Glomerular endothelial cell (primary cell): ENCODE measurements around the gene VTI1A. TPM values are rescaled to one million over a fixed set of nuclear protein-coding genes. Genes with fewer than 3 reads are reported as not detected.
"Not testable (repeated sequence)": the region's sequence is repeated elsewhere in the genome, so short reads cannot be mapped to it uniquely, and the experiment has no call there.

Source experiments
- DNase-seq: peaks from one replicate; pipeline ENCODE4 v3.0.0-alpha.2; 2011; ENCODE audit warnings: low read depth, low spot score; ENCODE audit errors: extremely low read depth
- total RNA-seq: library from RNA; depleted of rRNA; stranded (reverse); fragments of >200 nt; gene quantifications from 2 replicates; pipeline ENCODE4 v1.2.3, GENCODE V29; 2015

VTI1A gene
- total RNA-seq, 1 donor from 2014 or later, result 28.3 TPM

DNA sequence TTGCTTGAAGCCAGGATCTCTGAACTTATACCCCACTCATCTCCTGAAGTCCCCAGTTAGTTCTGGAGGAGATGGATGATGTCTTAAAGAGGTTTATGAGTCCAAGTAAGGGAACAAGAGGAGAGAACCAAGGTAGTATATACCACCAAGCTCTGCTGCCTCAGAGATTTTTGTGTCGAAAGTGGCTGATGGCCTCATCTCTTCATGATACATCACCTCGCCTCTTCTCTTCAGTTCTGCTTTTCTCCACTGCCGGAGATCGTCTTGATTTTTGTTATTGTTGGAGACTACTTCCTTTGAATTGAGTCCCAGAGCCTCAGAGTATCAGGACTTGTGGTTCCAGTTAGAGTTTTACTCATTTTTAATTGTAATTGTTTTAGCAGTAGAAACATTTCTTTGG lies 1.9 kb downstream of the VTI1A start:
- no peak for DNase-seq

DNA sequence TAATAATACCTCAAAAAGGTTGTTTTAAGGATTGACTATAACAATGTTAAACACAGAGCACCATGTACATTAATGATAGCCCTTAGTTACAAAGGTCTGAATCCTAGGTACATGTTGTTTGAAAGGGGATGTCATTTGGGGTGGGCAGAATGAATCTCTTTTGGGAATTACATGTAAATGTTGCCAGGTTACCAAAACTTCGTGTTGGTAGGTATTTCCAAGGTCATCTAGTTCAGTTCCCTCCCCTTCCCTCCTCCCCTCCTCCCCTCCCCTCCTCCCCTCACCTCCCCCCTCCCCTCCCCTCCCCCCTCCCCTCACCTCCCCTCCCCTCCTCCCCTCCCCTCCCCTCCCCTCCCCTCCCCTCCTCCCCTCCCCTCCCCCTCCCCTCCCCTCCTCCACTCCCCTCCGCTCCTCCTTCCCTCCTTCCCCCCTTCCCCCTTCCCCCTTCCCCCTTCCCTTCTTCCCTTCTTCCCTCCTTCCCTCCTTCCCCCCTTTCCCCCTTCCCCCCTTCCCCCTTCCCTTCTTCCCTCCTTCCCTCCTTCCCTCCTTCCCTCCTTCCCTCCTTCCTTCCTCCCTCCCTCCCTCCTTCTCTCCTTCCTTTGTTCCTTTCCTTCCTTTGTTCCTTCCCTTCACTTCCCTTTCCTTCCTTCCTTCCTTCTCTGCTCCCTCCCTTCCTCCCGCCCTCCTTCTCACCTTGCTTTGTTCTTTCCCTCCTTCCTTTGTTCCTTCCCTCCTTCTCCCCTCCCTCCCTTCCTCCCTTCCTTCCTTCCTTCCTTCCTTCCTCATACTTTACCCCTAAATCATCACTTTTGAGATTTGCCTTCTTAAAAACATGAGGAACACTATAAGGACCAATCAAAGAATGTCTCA lies 8.1 kb downstream of the VTI1A start:
- DNase-seq, result no peak

DNA sequence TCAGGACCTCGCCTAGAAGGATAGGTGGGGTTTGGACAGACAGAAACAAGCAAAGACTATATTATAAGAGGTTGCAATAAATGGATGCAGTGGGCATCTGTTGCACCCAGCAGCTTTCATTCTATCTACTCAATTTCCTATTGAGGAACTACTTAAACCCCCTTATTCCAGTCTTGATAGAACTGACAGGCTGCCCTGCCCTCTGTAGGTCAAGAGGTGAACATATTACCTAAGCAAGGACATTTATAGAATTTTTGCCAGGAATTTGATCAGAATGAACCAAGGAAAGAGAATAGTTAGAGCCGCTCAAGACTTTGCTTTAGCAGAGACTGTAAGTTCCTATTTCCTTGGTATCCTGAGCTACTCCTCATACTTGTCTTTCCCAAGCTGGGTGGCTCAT lies 9.5 kb downstream of the VTI1A start:
- no peak for DNase-seq

DNA sequence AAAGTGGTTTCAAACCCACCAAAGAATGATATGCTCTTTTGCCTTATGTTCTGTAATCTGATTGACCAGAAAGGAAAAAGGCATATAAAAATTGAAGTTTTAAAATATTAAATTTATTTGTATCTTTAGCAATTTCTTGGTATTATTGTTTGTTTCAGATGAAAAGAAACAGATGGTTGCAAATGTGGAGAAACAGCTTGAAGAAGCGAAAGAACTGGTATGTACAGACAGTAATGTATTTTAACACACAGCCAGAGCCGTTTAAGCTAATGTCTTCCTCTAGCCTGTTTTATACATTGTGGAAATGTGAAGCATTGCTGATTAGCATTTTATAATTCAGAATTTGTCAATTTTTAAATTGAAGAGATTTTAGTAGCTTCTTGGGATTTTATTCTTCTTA lies 13.4 kb downstream of the VTI1A start:
- DNase-seq, result no peak

DNA sequence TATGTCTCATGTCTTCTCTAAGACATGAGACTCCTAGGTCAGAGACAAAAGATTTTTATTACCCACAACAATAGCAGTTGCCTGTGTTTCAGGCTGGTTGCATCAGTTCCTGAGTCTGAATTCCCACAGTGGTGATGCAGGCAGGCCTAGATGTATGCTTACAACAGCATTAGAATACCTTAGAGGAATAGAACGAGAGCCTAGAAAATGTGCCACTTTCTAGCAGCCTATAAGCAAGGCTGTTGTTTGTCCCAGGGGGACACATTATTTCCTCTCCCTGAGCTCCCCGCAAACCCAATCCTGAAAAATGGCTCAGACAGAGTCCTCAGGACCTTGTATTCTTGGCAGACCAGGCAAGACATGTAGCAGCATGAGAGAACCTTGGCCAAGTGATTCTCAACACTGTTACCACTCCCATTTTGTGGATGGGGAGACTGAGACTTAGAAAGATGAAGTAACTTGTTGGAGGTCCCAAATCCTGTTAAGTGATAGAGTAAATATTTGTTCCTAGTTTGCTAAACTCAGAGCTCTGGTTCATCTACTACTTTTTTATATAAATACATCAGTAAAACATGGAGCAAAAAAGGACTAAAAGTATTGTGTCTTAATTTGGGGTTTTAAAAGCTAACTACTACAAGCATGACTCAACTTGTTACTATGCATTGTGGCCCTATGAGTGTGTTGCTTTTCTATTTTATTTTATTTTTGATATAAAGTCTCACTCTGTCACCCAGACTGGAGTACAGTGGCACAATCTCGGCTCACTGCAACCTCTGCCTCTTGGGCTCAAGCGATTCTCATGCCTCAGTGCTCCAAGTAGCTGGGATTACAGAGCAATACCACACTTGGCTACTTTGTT lies 14.2 kb downstream of the VTI1A start:
- no peak for DNase-seq

DNA sequence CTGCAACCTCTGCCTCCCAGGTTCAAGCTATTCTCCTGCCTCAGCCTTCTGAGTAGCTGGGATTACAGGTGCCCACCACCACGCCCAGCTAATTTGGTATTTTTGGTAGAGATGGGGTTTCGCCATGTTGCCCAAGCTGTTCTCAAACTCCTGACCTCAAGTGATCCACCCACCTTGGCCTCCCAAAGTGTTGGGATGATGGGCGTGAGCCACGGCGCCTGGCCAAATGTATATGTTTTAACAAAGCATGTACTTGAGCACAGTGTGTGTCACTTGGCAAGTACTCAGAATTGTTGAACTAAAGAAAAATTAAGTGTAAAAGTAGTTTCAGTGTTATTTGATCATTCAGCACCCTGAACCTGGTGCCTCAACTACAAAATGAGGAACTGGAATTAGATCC lies 17.1 kb downstream of the VTI1A start:
- DNase-seq, result not testable (repeated sequence)

DNA sequence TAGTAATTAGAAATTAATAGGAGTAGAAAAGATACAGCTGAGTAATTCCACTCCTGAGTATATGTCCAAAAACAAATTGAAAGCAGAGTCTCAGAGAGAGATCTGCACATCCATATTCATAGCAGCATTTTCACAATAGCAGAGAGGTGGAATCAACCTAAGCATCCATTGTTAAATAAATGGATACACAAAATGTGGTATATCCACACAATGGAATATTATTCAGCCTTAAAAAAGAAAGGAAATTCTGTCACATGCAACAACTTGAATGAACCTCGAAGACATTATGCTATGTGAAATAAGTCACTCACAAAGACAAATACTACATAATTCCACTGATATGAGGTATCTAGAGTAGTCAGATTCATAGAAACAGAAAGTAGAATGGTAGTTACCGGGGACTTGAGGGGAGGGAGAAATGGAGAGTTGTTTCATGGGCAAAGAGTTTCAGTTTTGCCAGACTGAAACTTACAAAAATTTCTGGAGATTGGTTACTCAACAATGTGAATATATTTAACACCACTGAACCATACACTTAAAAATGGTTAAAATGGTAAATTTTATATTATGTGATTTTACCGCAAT lies 18.4 kb downstream of the VTI1A start:
- DNase-seq, result no peak

DNA sequence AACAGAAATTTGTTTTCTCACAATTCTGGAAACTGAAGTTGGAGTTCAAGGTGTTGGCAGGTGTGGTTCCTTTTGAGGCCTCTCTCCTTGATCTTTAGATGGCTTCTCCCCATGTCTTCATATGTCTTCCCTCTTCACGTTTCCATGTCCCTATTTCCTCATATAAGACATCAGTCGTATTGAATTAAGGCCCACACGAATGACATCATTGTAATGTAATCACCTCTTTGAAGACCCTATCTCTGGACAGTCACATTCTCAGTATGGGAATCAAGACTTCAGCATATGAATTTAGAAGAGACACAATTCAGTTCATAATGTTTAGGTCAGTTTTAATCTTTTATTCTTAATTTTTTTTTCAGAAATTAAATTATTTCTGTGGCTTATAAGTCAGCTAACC lies 19.8 kb downstream of the VTI1A start:
- DNase-seq, result no peak

DNA sequence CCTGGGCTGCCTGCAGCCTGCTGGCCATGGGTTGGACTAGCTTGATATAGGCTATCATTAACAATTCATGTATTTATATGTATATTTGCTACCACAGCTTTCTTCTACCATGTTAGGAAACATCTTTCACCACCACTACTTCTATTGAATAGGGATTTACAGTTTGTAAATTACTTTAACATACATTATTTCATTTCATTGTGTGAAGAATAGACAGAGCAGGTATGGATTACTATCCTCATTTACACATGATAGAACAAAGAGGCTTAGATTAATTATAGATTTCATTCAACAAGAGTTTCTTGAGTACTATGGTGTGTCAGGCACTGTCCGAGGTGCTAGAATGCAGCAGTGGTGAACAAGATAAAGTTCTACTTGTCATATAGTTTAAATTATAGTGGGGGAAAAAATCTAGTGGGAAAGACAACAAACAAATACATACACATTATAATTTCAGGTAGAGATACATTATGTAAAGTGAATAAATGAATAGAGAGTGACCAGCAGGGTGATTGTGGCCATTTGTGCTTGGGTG lies 20.6 kb downstream of the VTI1A start:
- DNase-seq, result no peak

DNA sequence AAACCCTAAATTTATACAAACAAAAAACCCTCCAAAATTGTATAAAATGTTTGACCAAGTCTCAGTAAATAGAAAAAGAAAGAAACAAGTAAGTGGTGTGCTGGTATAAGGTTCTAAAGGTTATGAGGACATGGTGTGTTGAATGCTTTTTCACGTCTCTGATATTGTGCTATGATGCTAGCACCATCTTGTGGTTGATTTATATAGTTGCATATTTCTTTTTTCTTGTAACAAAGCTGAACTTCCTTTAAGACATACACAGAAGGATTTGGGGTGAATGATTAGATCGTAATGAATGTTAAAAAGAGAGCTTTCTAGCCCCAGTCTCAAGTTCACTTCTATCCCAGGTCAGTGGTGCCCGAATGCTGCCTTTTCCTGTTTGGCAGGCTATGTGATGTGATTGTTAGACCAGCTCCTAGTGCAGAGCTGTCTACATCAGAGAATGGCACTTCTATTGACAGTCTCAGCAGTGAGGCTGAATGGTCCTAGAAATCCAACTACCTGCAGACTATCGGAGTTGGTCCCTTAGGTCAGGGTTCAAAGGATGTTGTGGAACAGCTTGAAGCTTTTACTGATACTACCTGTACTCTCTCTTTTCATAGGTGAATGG lies 25.0 kb downstream of the VTI1A start:
- peak; percentile 31 for DNase-seq

DNA sequence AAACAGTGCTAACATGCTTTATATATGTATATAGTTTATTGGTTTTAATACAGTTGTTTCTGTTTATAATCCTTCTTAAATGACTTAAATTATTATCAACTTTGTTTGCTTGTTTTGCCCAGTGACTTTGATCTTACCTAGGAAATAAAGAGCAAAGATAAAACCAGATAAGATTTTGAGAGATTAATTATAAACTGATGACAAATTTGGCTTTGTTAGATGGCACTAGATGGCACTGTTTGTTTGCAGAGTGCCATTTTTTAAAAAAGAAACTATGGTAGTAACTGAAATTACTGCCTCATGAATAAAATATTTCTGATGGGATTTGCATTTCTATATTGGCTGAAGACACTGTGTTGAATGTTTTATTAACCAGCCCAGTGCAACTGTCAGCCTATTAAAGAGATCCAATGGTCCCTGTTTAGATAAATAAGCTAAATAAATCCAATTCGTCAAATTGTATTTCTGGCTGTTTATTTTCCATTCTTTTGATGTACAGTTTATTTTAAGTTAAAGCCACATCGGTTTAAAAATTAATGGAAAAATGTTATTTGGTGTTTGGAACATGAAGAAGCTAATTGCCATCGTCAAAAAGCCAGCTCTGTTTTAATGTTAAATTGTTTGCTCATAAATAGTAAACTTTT lies 28.7 kb downstream of the VTI1A start:
- DNase-seq, result no peak

DNA sequence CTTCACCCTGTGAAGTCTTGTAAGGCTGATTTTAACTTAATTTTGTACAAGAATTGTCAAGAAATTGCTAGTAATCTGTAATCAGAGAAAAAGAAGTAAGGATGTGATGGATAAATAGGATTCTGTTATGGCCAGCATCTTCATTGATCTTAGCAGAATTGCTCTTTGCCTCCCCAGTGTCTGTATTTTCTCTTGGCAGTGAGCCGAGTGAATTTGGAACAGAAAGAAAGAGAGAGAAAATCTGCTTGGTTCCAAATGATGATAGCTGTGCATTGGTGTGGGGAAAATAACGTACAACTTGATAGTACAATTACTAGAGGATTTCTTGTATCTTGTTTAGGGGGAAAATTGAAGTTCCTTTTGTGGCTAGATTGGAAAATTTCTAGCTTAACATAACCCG lies 34.6 kb downstream of the VTI1A start:
- DNase-seq, result no peak

DNA sequence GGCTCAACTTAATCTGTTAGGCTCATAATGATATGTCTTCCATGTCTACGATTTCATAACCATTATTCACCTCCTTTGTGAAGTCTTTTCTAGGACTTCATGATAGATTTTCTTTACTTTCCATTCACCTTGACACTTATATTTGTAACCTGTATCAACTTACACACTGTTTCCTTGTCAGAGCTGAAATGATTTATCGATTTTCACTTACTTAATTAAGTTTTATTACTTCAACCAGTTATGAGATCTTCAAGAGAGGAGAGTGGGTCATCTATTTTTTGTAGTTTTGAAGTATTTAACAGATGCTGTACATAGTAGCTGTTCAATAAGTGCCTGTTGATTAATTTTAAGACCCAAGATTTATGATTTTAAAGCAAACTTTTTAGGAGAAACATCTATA lies 37.4 kb downstream of the VTI1A start:
- DNase-seq, result no peak

DNA sequence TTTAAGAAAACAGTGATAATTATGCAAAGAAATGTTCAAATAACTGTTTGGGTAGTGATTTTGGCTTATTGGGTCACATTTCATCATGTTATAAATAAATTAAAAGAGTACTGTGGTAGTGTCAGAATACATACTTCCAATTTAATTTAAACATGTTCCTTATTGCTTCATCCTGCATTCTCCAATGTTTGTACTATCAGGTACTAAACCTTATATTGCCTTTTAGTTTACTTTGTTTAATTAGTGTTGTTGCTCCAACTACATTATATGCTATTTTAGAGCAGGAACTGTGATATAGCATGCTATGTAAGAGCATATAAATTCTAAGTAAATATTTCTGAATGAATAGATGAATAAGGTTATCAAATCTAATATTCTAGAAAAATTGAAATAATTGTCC lies 40.9 kb downstream of the VTI1A start:
- DNase-seq, result no peak

DNA sequence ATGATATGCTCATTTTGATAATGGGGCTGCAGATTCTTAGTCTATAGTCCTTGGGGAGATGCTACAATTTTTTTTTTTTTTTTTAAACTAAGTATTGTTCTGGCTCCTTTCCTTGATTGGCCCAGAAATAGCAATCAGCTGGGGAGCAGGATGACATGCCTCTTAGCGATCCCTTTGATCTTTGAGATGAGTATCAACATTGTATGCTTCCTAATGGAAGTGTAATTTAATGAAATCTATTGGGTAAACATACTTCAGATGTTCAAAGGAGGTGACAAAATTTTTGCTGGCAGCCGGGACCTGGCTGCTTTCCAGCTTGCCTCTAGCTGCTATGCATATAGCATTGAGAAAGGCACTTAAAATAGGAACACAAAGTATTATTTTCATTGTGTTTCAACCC lies 43.5 kb downstream of the VTI1A start:
- DNase-seq, result no peak

DNA sequence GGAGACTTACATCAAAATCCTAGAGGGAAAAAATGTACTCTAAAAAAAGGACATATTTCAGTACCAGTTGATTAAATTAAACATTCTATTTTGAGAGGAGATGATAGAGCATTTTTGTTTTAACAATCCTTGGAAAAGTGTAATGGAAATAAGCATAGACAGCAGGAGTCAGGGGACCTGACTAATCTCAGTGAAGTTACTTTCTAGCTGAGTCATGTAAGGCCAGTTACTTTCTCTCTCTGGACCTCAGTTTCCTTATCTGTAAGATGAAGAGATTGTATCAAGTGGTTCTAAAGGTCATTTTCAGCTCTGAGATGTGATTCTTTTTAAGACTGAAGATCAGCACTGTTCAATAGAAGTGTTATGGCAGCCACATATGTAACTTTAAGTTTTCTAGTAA lies 44.1 kb downstream of the VTI1A start:
- no peak for DNase-seq

DNA sequence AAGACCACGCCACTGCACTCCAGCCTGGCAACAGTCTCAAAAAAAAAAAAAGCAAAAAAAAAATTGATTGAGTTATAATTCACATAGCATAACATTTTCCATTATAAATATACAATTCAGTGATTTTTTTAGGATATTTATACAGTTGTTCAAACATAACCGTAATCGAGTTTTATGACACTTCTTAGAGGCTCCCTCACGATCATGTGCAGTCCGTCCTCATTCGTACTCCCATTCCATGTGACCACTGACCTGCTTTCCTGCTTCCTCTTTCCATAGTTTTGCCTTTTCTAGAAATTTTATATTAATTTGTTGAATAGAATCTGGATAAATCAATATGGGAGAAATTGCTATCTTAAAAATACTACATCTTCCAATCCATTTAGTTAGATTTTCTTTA lies 45.7 kb downstream of the VTI1A start:
- no peak for DNase-seq

DNA sequence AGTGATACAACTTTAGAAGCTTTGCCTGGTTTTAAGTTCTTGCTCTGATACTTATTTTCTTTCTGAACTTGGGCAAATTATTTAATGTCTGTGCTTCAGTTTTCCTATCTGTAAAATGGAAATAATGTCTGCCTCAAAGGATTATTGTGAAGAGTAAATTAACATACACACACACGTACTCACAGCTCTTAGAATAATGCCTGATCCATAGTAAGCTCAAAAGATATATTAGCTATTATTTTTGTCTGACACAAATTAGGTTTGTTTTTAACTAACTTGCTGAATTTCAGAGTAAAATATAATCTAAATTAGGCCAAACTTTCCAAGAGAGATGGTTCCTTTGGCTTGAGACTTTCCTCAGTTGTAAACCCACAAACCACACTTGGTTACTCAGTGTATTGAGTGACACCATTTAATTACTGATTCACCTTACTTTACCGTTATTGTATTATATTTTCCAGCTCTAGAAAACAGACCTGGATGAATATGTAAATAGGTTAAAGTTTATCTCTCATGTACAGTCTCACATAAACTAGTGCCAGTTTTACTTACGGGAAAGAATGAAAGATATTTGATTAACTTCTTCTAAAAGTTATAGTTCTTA lies 50.4 kb downstream of the VTI1A start:
- DNase-seq, result no peak

DNA sequence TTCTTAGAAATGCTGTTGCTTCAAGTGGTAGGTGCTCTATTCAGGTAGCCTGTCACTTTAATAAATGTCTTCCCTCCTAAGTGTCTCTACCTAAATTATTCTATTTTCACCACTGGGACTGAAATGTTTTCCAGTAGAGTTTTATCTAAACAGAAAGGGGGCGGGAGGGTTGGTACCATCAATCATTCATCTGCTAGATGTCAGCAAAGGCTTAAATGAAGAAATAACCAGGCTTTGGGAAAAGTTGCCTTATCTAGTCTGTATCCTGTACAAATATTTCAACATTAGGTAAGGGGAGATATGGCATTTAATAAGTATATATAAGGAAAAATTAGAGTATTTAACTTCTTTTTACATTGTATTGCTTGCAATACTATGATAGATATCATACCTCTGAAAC lies 51.8 kb downstream of the VTI1A start:
- no peak for DNase-seq

DNA sequence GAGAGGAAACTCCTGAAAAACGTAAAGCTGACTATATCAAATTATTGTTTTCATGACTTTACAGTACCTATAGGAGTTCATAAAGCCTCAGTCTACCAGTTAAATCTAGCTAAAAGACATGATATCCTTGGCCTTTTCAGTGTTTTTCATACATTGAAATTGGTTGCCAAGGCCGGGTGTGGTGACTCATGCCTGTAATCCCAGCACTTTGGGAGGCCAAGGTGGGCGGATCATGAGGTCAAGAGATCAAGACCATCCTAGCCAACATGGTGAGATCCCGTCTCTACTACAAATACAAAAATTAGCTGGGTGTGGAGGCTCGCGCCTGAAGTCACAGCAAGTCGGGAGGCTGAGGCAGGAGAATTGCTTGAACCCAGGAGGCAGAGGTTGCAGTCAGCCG lies 53.0 kb downstream of the VTI1A start:
- DNase-seq, result not testable (repeated sequence)
